Suprapubic skin (tissue), 4 donors: ENCODE results near the gene PDCD4. TPM values are rescaled to one million over a fixed set of nuclear protein-coding genes. Genes with fewer than 3 reads are reported as not detected.

Source experiments
- DNase-seq, 2 donors: peaks; one replicate each; pipeline ENCODE4 v3.0.0-alpha.2; 2019; ENCODE audit warnings: low spot score in 2 of 2
- H3K27ac ChIP-seq: fragments of 200-600 bp; sonication (generic); one replicate; pipeline ENCODE4 v1.5.1; 2019
- H3K27me3 ChIP-seq: fragments of 200-600 bp; sonication (generic); one replicate; pipeline ENCODE4 v1.5.1; 2019
- H3K36me3 ChIP-seq: fragments of 200-600 bp; sonication (generic); one replicate; pipeline ENCODE4 v1.5.1; 2019
- H3K4me1 ChIP-seq: fragments of 200-600 bp; sonication (generic); one replicate; pipeline ENCODE4 v1.5.1; 2019
- H3K4me3 ChIP-seq: fragments of 200-600 bp; sonication (generic); one replicate; pipeline ENCODE4 v1.5.1; 2019; ENCODE audit warnings: mild to moderate bottlenecking
- H3K9me3 ChIP-seq: fragments of 200-600 bp; sonication (generic); one replicate; pipeline ENCODE4 v1.5.1; 2019
- CTCF ChIP-seq, 2 donors: fragments of 200-600 bp in 1 of 2; fragments of 450-650 bp in 1 of 2; sonication (generic) in 1 of 2; IDR thresholded peaks; one replicate each; pipeline ENCODE4 v1.5.1; 2016 to 2019; ENCODE audit warnings: antibody characterized with exemption in 2 of 2, mild to moderate bottlenecking in 1 of 2, moderate library complexity in 1 of 2
- EP300 ChIP-seq: sonication (generic); formaldehyde crosslinking; IDR thresholded peaks from one replicate; pipeline ENCODE4 v1.6.1; 2017; ENCODE audit warnings: antibody characterized with exemption
- POLR2A ChIP-seq, 2 donors: fragments of 450-650 bp; IDR thresholded peaks; one replicate each; pipeline ENCODE4 v1.6.1; 2017; ENCODE audit warnings: antibody characterized with exemption in 2 of 2, mild to moderate bottlenecking in 2 of 2, moderate library complexity in 2 of 2
- POLR2AphosphoS5 ChIP-seq, 3 donors: sonication (generic); formaldehyde crosslinking; IDR thresholded peaks; one replicate each; pipeline ENCODE4 v1.6.1; 2017; ENCODE audit warnings: antibody characterized with exemption in 3 of 3
- WGBS: methylation state at CpG from one replicate; pipeline ENCODE4 v1.1.5; 2018; 5-methylcytosine and 5-hydroxymethylcytosine counted together
- total RNA-seq, 4 donors: library from RNA; depleted of rRNA; stranded (reverse); fragments of >200 nt; gene quantifications; one replicate each; pipeline ENCODE4 v1.1.0, GENCODE V29; 2016

PDCD4 gene
- total RNA-seq, 4 donors from 2014 or later = 243 to 594 (median 293) TPM

GRCh38 chr10:110837418-110838171, 34.1 kb upstream of the PDCD4 start:
- no peaks in the 10 kb centered on the region for H3K27me3 ChIP-seq
- no peaks in the 10 kb centered on the region for H3K9me3 ChIP-seq
- no peak overlapping the region for H3K4me3 ChIP-seq
- peak overlapping the region; percentile 46 for H3K27ac ChIP-seq
- 73% methylated on average over 2 of the region's 2 CpGs for WGBS
- TF ChIP-seq CTCF (IDR thresholded peaks at IDR 0.05) (no peak), EP300 (peak; percentile 6)
- H3K36me3 ChIP-seq = no peaks in the 10 kb centered on the region
- peaks cover 69% of the 10 kb centered on the region for H3K4me1 ChIP-seq
- no peak for DNase-seq

DNA sequence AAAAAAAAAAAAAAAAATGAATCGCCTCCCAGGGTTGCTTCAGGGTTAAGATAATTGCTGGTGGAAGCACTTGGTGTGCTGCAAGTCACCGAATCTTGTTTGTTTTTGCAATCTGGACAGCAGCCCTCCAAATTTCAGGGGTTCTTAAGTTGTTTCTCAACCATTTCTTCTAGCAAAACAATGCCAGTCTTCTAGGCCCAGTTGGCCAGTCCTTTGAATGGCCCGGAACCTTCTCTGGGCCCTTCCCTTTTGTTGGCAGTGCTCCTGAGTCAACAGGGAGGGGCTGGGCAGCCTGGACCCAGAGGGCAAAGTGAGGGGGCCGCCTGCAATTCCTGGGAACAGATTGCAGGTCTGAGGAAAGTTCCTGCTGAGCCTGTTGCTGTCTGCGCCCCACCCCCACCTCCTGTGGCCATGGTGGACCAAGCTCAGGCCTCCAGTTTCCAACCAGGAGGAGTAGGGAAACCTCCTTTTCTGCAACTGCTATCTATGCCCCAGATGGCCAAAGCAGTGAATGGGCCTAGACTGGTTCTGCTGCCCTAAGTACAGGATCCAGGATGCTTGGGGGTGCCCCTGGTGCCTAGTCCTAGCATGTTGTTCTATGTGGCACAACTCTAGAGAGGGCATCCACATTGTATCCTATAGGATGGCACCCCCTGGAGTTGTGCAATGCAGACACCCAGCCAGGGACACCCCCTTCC, 31.4 kb upstream of the PDCD4 start:
- TF ChIP-seq POLR2A (IDR thresholded peaks at IDR 0.05) (no peak), EP300 (no peak), POLR2AphosphoS5 (IDR thresholded peaks at IDR 0.05) (no peak), CTCF (IDR thresholded peaks at IDR 0.05) (no peak)
- Histone ChIP-seq H3K27ac (peak overlapping the region; percentile 76), H3K36me3 (no peaks in the 10 kb centered on the region), H3K4me3 (no peak overlapping the region), H3K4me1 (peaks cover 78% of the 10 kb centered on the region), H3K9me3 (no peaks in the 10 kb centered on the region), H3K27me3 (no peaks in the 10 kb centered on the region)
- DNase-seq = no peak
- 54% methylated on average over 5 of the region's 5 CpGs for WGBS

DNA sequence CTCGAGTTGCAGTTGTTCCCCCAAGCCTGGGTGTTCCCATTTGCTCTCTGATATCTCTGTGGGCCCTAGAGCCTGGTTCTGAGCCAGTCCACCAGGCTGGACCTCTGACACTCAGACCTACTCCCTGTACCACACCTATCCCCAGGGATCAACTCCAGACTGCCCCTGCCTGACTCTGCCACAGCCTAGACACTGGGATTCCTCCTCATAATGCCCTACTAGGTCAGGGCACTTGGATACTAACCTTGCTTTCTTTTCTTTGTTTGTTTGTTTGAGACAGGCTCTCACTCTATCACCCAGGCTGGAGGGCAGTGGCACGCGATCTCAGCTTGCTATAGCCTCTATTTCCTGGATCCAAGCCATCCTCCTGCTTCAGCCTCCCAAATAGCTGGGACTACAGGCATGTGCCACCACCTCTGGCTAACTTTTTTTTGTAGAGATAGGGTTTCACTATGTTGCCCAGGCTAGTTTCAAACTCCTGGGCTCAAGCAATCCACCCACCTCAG, 30.8 kb upstream of the PDCD4 start:
- no peaks in the 10 kb centered on the region for H3K9me3 ChIP-seq
- H3K27me3 ChIP-seq = no peaks in the 10 kb centered on the region
- peak overlapping the region; percentile 76 for H3K27ac ChIP-seq
- H3K4me3 ChIP-seq = no peak overlapping the region
- no peak for DNase-seq
- TF ChIP-seq POLR2AphosphoS5 (IDR thresholded peaks at IDR 0.05) (no peak), EP300 (no peak), CTCF (IDR thresholded peaks at IDR 0.05) (no peak), POLR2A (IDR thresholded peaks at IDR 0.05) (no peak)
- H3K4me1 ChIP-seq = peaks cover 78% of the 10 kb centered on the region
- H3K36me3 ChIP-seq = no peaks in the 10 kb centered on the region
- 73% methylated on average over 3 of the region's 3 CpGs for WGBS

- no peak for DNase-seq
- Histone ChIP-seq H3K4me1 (peaks cover 79% of the 10 kb centered on the region), H3K9me3 (no peaks in the 10 kb centered on the region), H3K4me3 (no peak overlapping the region), H3K36me3 (no peaks in the 10 kb centered on the region), H3K27me3 (no peaks in the 10 kb centered on the region), H3K27ac (no peak overlapping the region)
- 91% methylated on average over 8 of the region's 9 CpGs for WGBS
- TF ChIP-seq EP300 = no peak
- TF ChIP-seq CTCF (IDR thresholded peaks at IDR 0.05) = no peak
- TF ChIP-seq POLR2A (IDR thresholded peaks at IDR 0.05) = no peak
Measured at GRCh38 chr10:110841767-110842267, 29.9 kb upstream of the PDCD4 start.

- no peak for DNase-seq
- TF ChIP-seq EP300 (no peak), CTCF (IDR thresholded peaks at IDR 0.05) (no peak), POLR2A (IDR thresholded peaks at IDR 0.05) (no peak), POLR2AphosphoS5 (IDR thresholded peaks at IDR 0.05) (no peak)
- Histone ChIP-seq H3K4me3 (no peak overlapping the region), H3K9me3 (no peaks in the 10 kb centered on the region), H3K4me1 (peaks cover 79% of the 10 kb centered on the region), H3K36me3 (no peaks in the 10 kb centered on the region), H3K27me3 (no peaks in the 10 kb centered on the region), H3K27ac (peak overlapping the region; percentile 60)
- WGBS = 82% methylated on average over 7 of the region's 7 CpGs
Measured at GRCh38 chr10:110842326-110842904, 29.3 kb upstream of the PDCD4 start.
